HS-5 (cell line): Measurements from ENCODE around the gene NHS.

Experiments used
- DNase-seq: peaks from one replicate; pipeline ENCODE4 v3.0.0-alpha.2; 2012; ENCODE audit warnings: low read depth

The NHS gene

GRCh38 chrX:17374619-17375366 lies at the start of gene NHS:
TSS of gene NHS (plus strand) at chrX:17375200. CDS start at chrX:17375758, 558 bp downstream.
- no peak for DNase-seq

- DNase-seq = no peak
Measured at GRCh38 chrX:17328837-17329236, 46.2 kb upstream of the NHS start.

GRCh38 chrX:17336377-17336776 lies 38.6 kb upstream of the NHS start:
- no peak for DNase-seq

- no peak for DNase-seq
Measured at GRCh38 chrX:17355976-17356375, 19.0 kb upstream of the NHS start.

- no peak for DNase-seq
Measured at GRCh38 chrX:17359500-17359899, 15.5 kb upstream of the NHS start.

GRCh38 chrX:17361620-17362019 lies 13.4 kb upstream of the NHS start:
- no peak for DNase-seq

GRCh38 chrX:17368002-17368401 lies 7.0 kb upstream of the NHS start:
- no peak for DNase-seq

GRCh38 chrX:17369309-17369708 lies 5.7 kb upstream of the NHS start:
- DNase-seq = no peak

- DNase-seq = no peak
Measured at GRCh38 chrX:17370191-17370590, 4.8 kb upstream of the NHS start.

- DNase-seq = no peak
Measured at GRCh38 chrX:17372052-17372451, 2.9 kb upstream of the NHS start.

- DNase-seq = no peak
Measured at GRCh38 chrX:17373337-17373736, 1.7 kb upstream of the NHS start.

GRCh38 chrX:17375367-17375636 lies 302 bp downstream of the NHS start:
- DNase-seq = no peak

GRCh38 chrX:17375637-17376430 lies 834 bp downstream of the NHS start:
- no peak for DNase-seq

GRCh38 chrX:17376431-17377077 lies 1.6 kb downstream of the NHS start:
- DNase-seq = no peak

- no peak for DNase-seq
Measured at GRCh38 chrX:17377091-17377717, 2.2 kb downstream of the NHS start.

GRCh38 chrX:17377795-17378194 lies 2.8 kb downstream of the NHS start:
- no peak for DNase-seq

- DNase-seq = no peak
Measured at GRCh38 chrX:17380221-17380620, 5.2 kb downstream of the NHS start.

GRCh38 chrX:17390419-17390850 lies 15.4 kb downstream of the NHS start:
- DNase-seq = no peak

- no peak for DNase-seq
Measured at GRCh38 chrX:17395154-17395553, 20.2 kb downstream of the NHS start.

- DNase-seq = no peak
Measured at GRCh38 chrX:17397074-17397473, 22.1 kb downstream of the NHS start.

GRCh38 chrX:17403189-17403691 lies 28.2 kb downstream of the NHS start:
- DNase-seq = no peak

- no peak for DNase-seq
Measured at GRCh38 chrX:17403972-17404371, 29.0 kb downstream of the NHS start.
